GM23248 (cell line): ENCODE measurements around the gene GDF11. TPM values are rescaled to one million over a fixed set of nuclear protein-coding genes. Genes with fewer than 3 reads are reported as not detected.
A peak's percentile ranks its signal among the peaks of the same experiment; 100 is the strongest.

Experiments used
- DNase-seq: peaks from one replicate; pipeline ENCODE4 v3.0.0-alpha.2; 2015
- H2AFZ ChIP-seq: fragments of 200-600 bp; sonication (generic); 2 replicates; pipeline ENCODE4 v1.6.1; 2016; ENCODE audit warnings: antibody characterized with exemption
- H3F3A ChIP-seq: fragments of 200-600 bp; sonication (generic); 2 replicates; pipeline ENCODE4 v1.6.1; 2016; ENCODE audit warnings: mild to moderate bottlenecking, antibody characterized with exemption, mixed run types; ENCODE audit not compliant: insufficient read depth
- H3K27ac ChIP-seq: fragments of 200-600 bp; sonication (generic); 2 replicates; pipeline ENCODE4 v1.5.1; 2016; ENCODE audit warnings: mild to moderate bottlenecking
- H3K27me3 ChIP-seq: fragments of 200-600 bp; sonication (generic); replicated peaks from 2 replicates; pipeline ENCODE4 v1.6.1; 2016; ENCODE audit warnings: mild to moderate bottlenecking; ENCODE audit not compliant: insufficient read depth
- H3K36me3 ChIP-seq: fragments of 200-600 bp; sonication (generic); 2 replicates; pipeline ENCODE4 v1.6.1; 2016; ENCODE audit warnings: low read depth, mild to moderate bottlenecking
- H3K4me1 ChIP-seq: fragments of 200-600 bp; sonication (generic); 2 replicates; pipeline ENCODE4 v1.6.1; 2016; ENCODE audit warnings: mild to moderate bottlenecking; ENCODE audit not compliant: insufficient read depth
- H3K4me2 ChIP-seq: fragments of 200-600 bp; sonication (generic); one replicate; pipeline ENCODE4 v1.6.1; 2016; ENCODE audit warnings: mild to moderate bottlenecking; ENCODE audit not compliant: unreplicated experiment
- H3K4me3 ChIP-seq: fragments of 200-600 bp; sonication (generic); 2 replicates; pipeline ENCODE4 v1.5.1; 2016; ENCODE audit warnings: mild to moderate bottlenecking
- H3K79me2 ChIP-seq: fragments of 200-600 bp; sonication (generic); 2 replicates; pipeline ENCODE4 v1.6.1; 2016; ENCODE audit warnings: mild to moderate bottlenecking; ENCODE audit not compliant: insufficient read depth
- H3K9ac ChIP-seq: fragments of 200-600 bp; sonication (generic); 2 replicates; pipeline ENCODE4 v1.6.1; 2016; ENCODE audit warnings: mild to moderate bottlenecking
- H3K9me2 ChIP-seq: fragments of 200-600 bp; sonication (generic); 2 replicates; pipeline ENCODE4 v1.6.1; 2016; ENCODE audit warnings: mixed run types, mild to moderate bottlenecking, moderate library complexity; ENCODE audit not compliant: insufficient read depth
- H3K9me3 ChIP-seq: fragments of 200-600 bp; sonication (generic); one replicate; pipeline ENCODE4 v1.6.1; 2017; ENCODE audit warnings: low read depth
- H4K20me1 ChIP-seq: fragments of 200-600 bp; sonication (generic); 2 replicates; pipeline ENCODE4 v1.6.0; 2016; ENCODE audit not compliant: insufficient read depth
- EZH2 ChIP-seq: fragments of 200-600 bp; sonication (generic); IDR thresholded peaks from 2 replicates; pipeline ENCODE4 v1.6.1; 2018; ENCODE audit warnings: antibody characterized with exemption, mild to moderate bottlenecking; ENCODE audit not compliant: insufficient read depth, poor library complexity, severe bottlenecking
- EZH2phosphoT487 ChIP-seq: fragments of 200-600 bp; sonication (generic); IDR thresholded peaks from 2 replicates; pipeline ENCODE4 v1.6.1; 2018; ENCODE audit warnings: antibody characterized with exemption, moderate library complexity, mild to moderate bottlenecking, low read depth; ENCODE audit not compliant: insufficient read depth
- WGBS, 2 experiments: methylation state at CpG; one replicate each; pipeline ENCODE4 v1.1.6; 2015 to 2017; ENCODE audit warnings: low lambda C conversion rate in 2 of 2, low coverage in 1 of 2; ENCODE audit errors: missing lambda C conversion rate in 2 of 2; 5-methylcytosine and 5-hydroxymethylcytosine counted together
- in situ Hi-C: fragments of 300-500 bp; cut with MboI; formaldehyde crosslinking; loops from 2 replicates; pipeline ENCODE4 v1.15.0; 2020
- polyA plus RNA-seq: library from polyadenylated mRNA; unstranded; fragments of >200 nt; fragmentation: Nextera tagmentation; extraction: Ambion mirVana; gene quantifications from 2 replicates; pipeline ENCODE4 v1.2.1, GENCODE V29; 2016
- total RNA-seq: library from RNA; depleted of rRNA; stranded (reverse); fragments of >200 nt; shearing (Covaris generic); gene quantifications from 2 replicates; pipeline ENCODE4 v1.2.3, GENCODE V29; 2014

GDF11 gene
- total and polyA plus RNA-seq, 2 experiments from 2014 or later = 0.56 to 2.1 TPM

DNA sequence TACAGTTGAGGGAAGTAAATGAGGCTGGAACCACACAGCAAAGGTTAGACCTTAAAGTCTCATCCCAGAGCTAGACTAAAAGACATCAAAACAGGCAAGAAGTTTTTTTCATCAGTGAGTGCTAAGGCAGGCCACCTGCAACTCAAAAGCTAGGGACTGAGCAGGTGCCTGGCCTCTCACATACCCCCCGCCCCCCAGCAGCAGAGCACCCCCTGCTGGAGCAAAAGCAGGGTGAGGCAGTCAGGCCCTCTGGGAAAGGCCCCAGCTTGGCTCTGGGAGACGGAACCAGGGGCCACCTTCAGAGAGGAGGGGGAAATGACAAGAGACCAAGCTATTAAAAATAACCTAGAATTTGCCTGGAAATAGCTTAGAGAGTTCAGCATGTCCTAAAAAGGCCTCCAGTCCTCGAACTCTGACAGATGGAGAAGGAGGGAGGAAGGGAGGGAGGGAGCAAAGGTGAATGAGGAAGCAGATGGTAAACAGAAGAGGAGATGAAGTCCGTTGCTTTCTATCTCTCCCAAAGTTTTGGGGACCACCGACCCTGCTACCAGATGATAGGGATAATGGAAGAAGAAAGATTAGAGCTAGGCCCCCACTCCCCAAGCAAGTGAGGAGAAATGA, 37.0 kb upstream of the GDF11 start:
- no peak overlapping the region for H2AFZ ChIP-seq
- no peak for DNase-seq
- H4K20me1 ChIP-seq = no peaks in the 10 kb centered on the region
- H3K27me3 ChIP-seq = no peaks in the 10 kb centered on the region
- H3K27ac ChIP-seq = no peak overlapping the region
- H3K79me2 ChIP-seq = no peaks in the 10 kb centered on the region
- no peak overlapping the region for H3K4me3 ChIP-seq
- no peaks in the 10 kb centered on the region for H3K9me3 ChIP-seq
- H3K4me2 ChIP-seq = no peak overlapping the region
- no peaks in the 10 kb centered on the region for H3K36me3 ChIP-seq
- H3K9ac ChIP-seq = no peak overlapping the region
- 73 to 80% methylated on average over 5 of the region's 5 CpGs for WGBS, 2 experiments
- in situ Hi-C loops = no loop called here
- no peak for TF ChIP-seq EZH2phosphoT487
- no peak for TF ChIP-seq EZH2
- no peaks in the 10 kb centered on the region for H3K9me2 ChIP-seq
- no peaks in the 10 kb centered on the region for H3F3A ChIP-seq
- H3K4me1 ChIP-seq = 0 out of 2 replicates have a peak, but pooled peaks cover 4% of the 10 kb centered on the region

GRCh38 chr12:55706568-55707218, 36.2 kb upstream of the GDF11 start:
- Histone ChIP-seq H3K9me3 (no peaks in the 10 kb centered on the region), H3K36me3 (no peaks in the 10 kb centered on the region), H3F3A (0 out of 2 replicates have a peak, but pooled peaks cover under 1% of the 10 kb centered on the region), H2AFZ (no peak overlapping the region), H3K27me3 (no peaks in the 10 kb centered on the region), H3K9ac (no peak overlapping the region), H4K20me1 (no peaks in the 10 kb centered on the region), H3K9me2 (no peaks in the 10 kb centered on the region), H3K4me1 (peaks cover 4% of the 10 kb centered on the region; the same call in 1 of the 2 replicates), H3K4me2 (no peak overlapping the region), H3K27ac (no peak overlapping the region), H3K4me3 (peak overlapping the region; percentile 70), H3K79me2 (no peaks in the 10 kb centered on the region)
- in situ Hi-C loops = no loop called here
- DNase-seq = no peak
- TF ChIP-seq EZH2 (no peak), EZH2phosphoT487 (no peak)
- WGBS, 2 experiments = 98 to 100% methylated on average over 2 of the region's 2 CpGs

DNA sequence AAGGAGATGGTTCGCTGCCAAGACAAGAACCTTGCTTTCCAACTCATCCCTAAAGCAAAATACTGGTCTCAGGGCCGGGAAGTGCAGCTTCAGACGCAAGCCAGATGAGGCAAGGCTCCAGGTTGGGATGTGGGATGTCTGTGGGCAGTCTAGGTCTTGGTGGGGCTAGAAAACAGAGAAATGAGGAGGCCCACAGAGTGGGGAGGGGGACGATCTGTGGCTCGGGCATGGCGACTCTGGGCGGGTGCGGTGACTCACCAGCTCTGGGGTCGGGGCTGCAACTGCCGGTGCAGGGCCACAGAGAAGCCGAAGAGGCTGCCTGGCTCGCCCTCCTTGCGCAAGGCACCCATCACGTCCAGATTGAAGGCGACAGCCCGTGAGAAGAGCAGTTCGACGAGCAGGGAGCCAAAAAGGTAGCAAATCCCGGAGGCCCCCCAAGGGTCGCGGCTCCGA, 35.7 kb upstream of the GDF11 start:
- peaks cover 10% of the 10 kb centered on the region for H3K4me1 ChIP-seq
- H3K4me3 ChIP-seq = peak overlapping the region; percentile 70
- no peaks in the 10 kb centered on the region for H3K27me3 ChIP-seq
- peak overlapping the region; percentile 67 for H3K4me2 ChIP-seq
- in situ Hi-C loops = no loop called here
- no peaks in the 10 kb centered on the region for H3K79me2 ChIP-seq
- no peak overlapping the region for H3K27ac ChIP-seq
- H3K36me3 ChIP-seq = no peaks in the 10 kb centered on the region
- 11% methylated on average over 15 to 22 of the region's 22 CpGs for WGBS, 2 experiments
- H3F3A ChIP-seq = 0 out of 2 replicates have a peak, but pooled peaks cover 6% of the 10 kb centered on the region
- peak; percentile 39 for DNase-seq
- no peak overlapping the region for H3K9ac ChIP-seq
- H4K20me1 ChIP-seq = no peaks in the 10 kb centered on the region
- no peaks in the 10 kb centered on the region for H3K9me3 ChIP-seq
- TF ChIP-seq EZH2phosphoT487 (no peak), EZH2 (no peak)
- no peaks in the 10 kb centered on the region for H3K9me2 ChIP-seq
- peak overlapping the region; percentile 50 for H2AFZ ChIP-seq

DNA sequence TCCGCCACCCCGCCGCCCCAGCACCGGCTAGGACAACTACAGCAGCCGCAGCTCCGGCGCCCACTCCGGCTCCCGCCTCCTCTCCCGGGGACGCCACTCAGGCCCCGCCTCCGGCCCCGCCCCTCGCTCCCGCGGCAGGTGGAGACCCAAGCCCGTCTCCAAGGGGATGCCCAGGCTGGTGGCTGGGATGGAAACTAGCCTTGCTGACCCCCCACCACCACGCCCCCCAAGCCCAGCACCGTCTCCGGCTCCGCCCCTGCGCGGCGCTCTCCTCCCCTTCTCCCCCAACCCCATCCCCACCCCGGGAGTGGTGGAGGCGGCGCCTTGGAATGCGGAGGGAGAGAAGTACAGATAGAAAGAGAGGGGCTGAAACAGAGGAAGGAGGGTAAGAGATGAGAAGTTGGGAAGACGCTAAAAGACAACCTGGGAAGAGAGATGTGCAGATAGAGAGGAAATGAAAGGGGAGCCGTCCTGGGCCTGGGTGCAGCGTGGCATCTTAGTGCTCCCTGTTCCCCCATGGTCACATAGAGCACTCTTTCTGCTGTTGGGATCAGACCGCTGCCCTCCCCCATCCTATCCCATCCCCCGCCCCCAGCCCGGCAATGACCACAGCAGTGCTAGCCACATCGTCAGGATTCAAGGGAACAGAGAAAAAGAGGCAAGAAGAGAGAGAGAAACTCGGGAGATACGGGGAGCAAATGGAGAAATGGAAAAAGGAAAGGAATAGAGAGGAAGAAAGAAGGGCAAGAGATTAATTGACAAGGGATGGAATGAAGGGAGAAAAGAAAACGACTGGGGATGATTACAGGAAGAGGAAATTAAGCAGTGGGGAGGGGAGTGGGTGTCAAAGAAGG, 34.9 kb upstream of the GDF11 start, which contains the start of gene ITGA7:
Gene ITGA7, minus strand, starts transcription at position 64 of the 854 bp plus-strand sequence. CDS start 222 bp downstream, outside the sequence.
- H4K20me1 ChIP-seq = no peaks in the 10 kb centered on the region
- WGBS, 2 experiments = 0 to 2% methylated on average over 9 to 39 of the region's 39 CpGs
- H3K9me3 ChIP-seq = no peaks in the 10 kb centered on the region
- peak within 1 kb of the TSS; percentile 27; the same call in 1 of the 2 replicates for H3K9ac ChIP-seq
- in situ Hi-C loops = no loop called here
- no peak within 1 kb of the TSS for H3K27ac ChIP-seq
- peak; percentile 63 for DNase-seq
- TF ChIP-seq EZH2phosphoT487 (no peak), EZH2 (no peak)
- H3K9me2 ChIP-seq = no peaks in the 10 kb centered on the region
- H3K4me1 ChIP-seq = peaks cover 18% of the 10 kb centered on the region
- peaks cover 14% of the 10 kb centered on the region for H3F3A ChIP-seq
- H3K27me3 ChIP-seq = no peaks in the 10 kb centered on the region
- H3K36me3 ChIP-seq = no peaks in the 10 kb centered on the region
- peak within 1 kb of the TSS; percentile 79 for H3K4me2 ChIP-seq
- H3K79me2 ChIP-seq = no peaks in the 10 kb centered on the region
- peak within 1 kb of the TSS; percentile 70 for H3K4me3 ChIP-seq
- H2AFZ ChIP-seq = peak within 1 kb of the TSS; percentile 70
